ENCODE data around the gene DPCD. TPM values are rescaled to one million over a fixed set of nuclear protein-coding genes. Genes with fewer than 3 reads are reported as not detected.

Gene DPCD
- total and polyA plus RNA-seq, 10 of the 15 experiments (the other 5 are each of a cell fraction or from before 2014, with no cell fraction given): 9.7 to 50.9 (median 26.3) TPM

GRCh38 chr10:101568054-101568745 is 19.9 kb upstream of the DPCD start:
- H2AFZ ChIP-seq (ENCODE audit: control insufficient read depth, low read depth, low read length): no peak overlapping the region
- 84% methylated on average over 17 of the region's 17 CpGs for WGBS (ENCODE audit: insufficient coverage, insufficient replicate concordance, low lambda C conversion rate, missing lambda C conversion rate)
- BruUV-seq (replicated peaks): no TSS peak
- H4K20me1 ChIP-seq (ENCODE audit: control insufficient read depth, insufficient read depth): no peaks in the 10 kb centered on the region
- H3K36me3 ChIP-seq (ENCODE audit: control insufficient read depth in 2 of 2, insufficient read depth in 2 of 2, low read length in 1 of 2): no peaks in the 10 kb centered on the region
- peaks cover 5% of the 10 kb centered on the region; the same call in 1 of the 2 replicates for H3K4me1 ChIP-seq (ENCODE audit: control insufficient read depth, insufficient read depth, low read length)
- ChIA-PET POLR2A (no interaction called here), RAD21 (ENCODE audit: unreplicated experiment) (no interaction called here), CTCF (interaction anchor here (1.1 to 1.3 kb wide), 4 partner anchors 13 to 407 kb away, joined by 3 to 5 read pairs (median 4); no protein-coding TSS in a partner anchor), SMC1A (ENCODE audit: uncharacterized antibody, unreplicated experiment) (interaction anchor here (0.8 to 3.3 kb wide), 6 partner anchors 12 to 355 kb away, joined by 3 to 14 read pairs (median 4); no protein-coding TSS in a partner anchor)
- no peak for DNase-seq (ENCODE audit: low read depth, low spot score)
- no peak overlapping the region for H3K4me2 ChIP-seq (ENCODE audit: control insufficient read depth, insufficient read depth)
- no peak for TF ChIP-seq MTA3 (IDR thresholded peaks at IDR 0.05; ENCODE audit: borderline replicate concordance, low read length)
- TF ChIP-seq RCOR1 (conservative IDR thresholded peaks at IDR 0.05; ENCODE audit: low read depth, low read length): no peak
- no peak for TF ChIP-seq ZBED1 (IDR thresholded peaks at IDR 0.05; ENCODE audit: borderline replicate concordance)
- no peak for TF ChIP-seq REST (IDR thresholded peaks at IDR 0.05; ENCODE audit: low read depth, low read length)
- H3K4me3 ChIP-seq: no peak overlapping the region
- no peaks in the 10 kb centered on the region for H3K9me3 ChIP-seq (replicated peaks; ENCODE audit: control insufficient read depth, insufficient read depth, low read length)
- intact Hi-C loops (cut with micrococcal nuclease; ENCODE audit: unreplicated experiment) (loop anchor here (5.0 kb wide), 1 partner anchor 406 kb away; no protein-coding TSS in a partner anchor), in situ Hi-C loops (cut with MboI) (no loop called here)
- no peak overlapping the region for H3K9ac ChIP-seq (ENCODE audit: control insufficient read depth, insufficient read depth, low read length)
- peaks cover 0 to 4% of the 10 kb centered on the region in 2 experiments; a peak in 1 of 4 replicates for H3K27me3 ChIP-seq (replicated peaks in 1 of 2; ENCODE audit: control insufficient read depth in 2 of 2, insufficient read depth in 2 of 2, low read length in 1 of 2)
- FAIRE-seq: no peak
- no peak overlapping the region for H3K27ac ChIP-seq (ENCODE audit: control insufficient read depth, insufficient read depth)
- H3K79me2 ChIP-seq (ENCODE audit: control insufficient read depth, insufficient read depth, low read length): no peaks in the 10 kb centered on the region
- no peak for ATAC-seq

All from GM12878 (cell line).